B cell (primary cell): Measurements from ENCODE around the gene RIMBP3B. TPM values are rescaled to one million over a fixed set of nuclear protein-coding genes. Genes with fewer than 3 reads are reported as not detected.
"Not testable (repeated sequence)": the region's sequence is repeated elsewhere in the genome, so short reads cannot be mapped to it uniquely, and the experiment has no call there.

Source experiments
- ATAC-seq: fragments of 200-7000 bp; cut with Tn5 transposase; one replicate; pipeline ENCODE4 v1.10.0; 2021; ENCODE audit warnings: low read depth, mild to moderate bottlenecking, moderate number of reproducible peaks, moderate library complexity
- CTCF ChIA-PET: fragments of 350-600 bp; sonication (Branson Sonifier 250); formaldehyde crosslinking; loops from one replicate; lab custom pipeline; 2021; ENCODE audit warnings: antibody characterized with exemption, inconsistent platforms; lab: Charles Lee
- POLR2A ChIA-PET: fragments of 350-600 bp; sonication (Branson Sonifier 250); formaldehyde crosslinking; loops from one replicate; lab custom pipeline; 2021; ENCODE audit warnings: antibody characterized with exemption; lab: Charles Lee
- DNase-seq: peaks from one replicate; pipeline ENCODE4 v3.0.0; 2013
- H2AFZ ChIP-seq: 2 replicates; pipeline ENCODE4 v1.6.1; 2012; ENCODE audit warnings: mild to moderate bottlenecking, low read depth, low read length; ENCODE audit not compliant: insufficient read depth, poor library complexity, severe bottlenecking
- H3K27ac ChIP-seq, 2 donors: 1 replicate in 1 of 2; 2 replicates in 1 of 2; pipeline ENCODE4 v1.5.1; 2012 to 2013; ENCODE audit warnings: low read length in 2 of 2, mild to moderate bottlenecking in 2 of 2, moderate library complexity in 1 of 2
- H3K27me3 ChIP-seq, 4 experiments: fragments of 200-600 bp in 1 of 4; sonication (generic) in 1 of 4; replicated peaks in 1 of 4; 1 replicate in 2 of 4; 2 replicates in 2 of 4; pipeline versions ENCODE4 v1.6.1 to v1.7.0; 2013 to 2016; ENCODE audit warnings: low read length in 3 of 4, mild to moderate bottlenecking in 2 of 4, mixed read lengths in 1 of 4, moderate library complexity in 1 of 4; ENCODE audit not compliant: insufficient read depth in 4 of 4, control insufficient read depth in 3 of 4; ENCODE audit errors: control extremely low read depth in 1 of 4
- H3K36me3 ChIP-seq, 2 experiments: replicated peaks in 1 of 2; 1 replicate in 1 of 2; 2 replicates in 1 of 2; pipeline versions ENCODE4 v1.6.1 to v1.7.1; 2013; ENCODE audit warnings: low read length in 1 of 2; ENCODE audit not compliant: insufficient read depth in 2 of 2, control insufficient read depth in 1 of 2; ENCODE audit errors: control extremely low read depth in 1 of 2, extremely low read depth in 1 of 2
- H3K4me1 ChIP-seq, 2 donors: fragments of 200-600 bp in 1 of 2; sonication (generic) in 1 of 2; 1 replicate in 1 of 2; 2 replicates in 1 of 2; pipeline versions ENCODE4 v1.5.1 to v1.6.1; 2013 to 2017; ENCODE audit warnings: low read length in 2 of 2; ENCODE audit not compliant: control insufficient read depth in 2 of 2, insufficient read depth in 2 of 2
- H3K4me2 ChIP-seq: replicated peaks from 2 replicates; pipeline ENCODE3; 2012; ENCODE audit warnings: mild to moderate bottlenecking, low read depth, low read length; ENCODE audit not compliant: poor library complexity, severe bottlenecking
- H3K4me3 ChIP-seq, 5 experiments: fragments of 200-600 bp in 1 of 5; sonication (generic) in 1 of 5; 1 replicate in 3 of 5; 2 replicates in 2 of 5; pipeline versions ENCODE4 v1.5.1 to v1.7.0; 2011 to 2016; ENCODE audit warnings: low read length in 4 of 5, mild to moderate bottlenecking in 4 of 5, low read depth in 2 of 5, control low read depth in 1 of 5, moderate library complexity in 1 of 5; ENCODE audit not compliant: insufficient read depth in 1 of 5; ENCODE audit errors: control extremely low read depth in 1 of 5, extremely low read depth in 1 of 5
- H3K79me2 ChIP-seq: fragments of 200-600 bp; sonication (generic); one replicate; pipeline ENCODE4 v1.6.0; 2016; ENCODE audit warnings: low read length; ENCODE audit not compliant: control insufficient read depth, insufficient read depth
- H3K9ac ChIP-seq: fragments of 200-600 bp; sonication (generic); 2 replicates; pipeline ENCODE4 v1.6.1; 2017; ENCODE audit warnings: mild to moderate bottlenecking, low read length, moderate library complexity
- H3K9me3 ChIP-seq, 3 donors: one replicate each; pipeline versions ENCODE4 v1.6.1 to v1.7.1; 2013; ENCODE audit warnings: low read length in 2 of 3; ENCODE audit not compliant: control insufficient read depth in 2 of 3, insufficient read depth in 1 of 3; ENCODE audit errors: control extremely low read depth in 1 of 3
- H4K20me1 ChIP-seq: 2 replicates; pipeline ENCODE4 v1.6.0; 2012; ENCODE audit warnings: mild to moderate bottlenecking, low read length; ENCODE audit not compliant: insufficient read depth, control insufficient read depth, poor library complexity, severe bottlenecking
- H3K27ac Mint-ChIP-seq: one replicate; pipeline ENCODE4 v1.8.0; 2021; ENCODE audit warnings: mixed read lengths
- H3K27me3 Mint-ChIP-seq: one replicate; pipeline ENCODE4 v1.8.0; 2021; ENCODE audit warnings: mixed read lengths
- H3K4me1 Mint-ChIP-seq: one replicate; pipeline ENCODE4 v1.8.0; 2021; ENCODE audit warnings: mixed read lengths
- H3K4me3 Mint-ChIP-seq: one replicate; pipeline ENCODE4 v1.8.0; 2021; ENCODE audit warnings: mixed read lengths
- H3K9me3 Mint-ChIP-seq: one replicate; pipeline ENCODE4 v1.8.0; 2022; ENCODE audit warnings: mixed read lengths; ENCODE audit not compliant: insufficient read depth
- WGBS: methylation state at CpG from one replicate; pipeline ENCODE4 v1.1.5; 2013; ENCODE audit warnings: missing lambda C conversion rate; ENCODE audit not compliant: insufficient coverage; 5-methylcytosine and 5-hydroxymethylcytosine counted together
- intact Hi-C: fragments of 100-400 bp; cut with micrococcal nuclease; formaldehyde crosslinking; loops from one replicate; pipeline ENCODE4 v1.10.0; 2022
- polyA plus RNA-seq: library from polyadenylated mRNA; depleted of rRNA; stranded (reverse); fragments of >200 nt; gene quantifications from 2 replicates; pipeline ENCODE4 v1.2.3, GENCODE V29; 2012
- total RNA-seq, 2 donors: library from RNA; stranded (reverse); fragments of 120-200 nt in 1 of 2; gene quantifications; 1 replicate in 1 of 2; 2 replicates in 1 of 2; pipeline versions ENCODE4 v1.2.3 to v1.2.4, GENCODE V29; 2013 to 2022

The RIMBP3B gene
- total and polyA plus RNA-seq, 2 donors (not counting 1 experiment from before 2014, with no cell fraction given): 1.6 TPM; not detected in 1

DNA sequence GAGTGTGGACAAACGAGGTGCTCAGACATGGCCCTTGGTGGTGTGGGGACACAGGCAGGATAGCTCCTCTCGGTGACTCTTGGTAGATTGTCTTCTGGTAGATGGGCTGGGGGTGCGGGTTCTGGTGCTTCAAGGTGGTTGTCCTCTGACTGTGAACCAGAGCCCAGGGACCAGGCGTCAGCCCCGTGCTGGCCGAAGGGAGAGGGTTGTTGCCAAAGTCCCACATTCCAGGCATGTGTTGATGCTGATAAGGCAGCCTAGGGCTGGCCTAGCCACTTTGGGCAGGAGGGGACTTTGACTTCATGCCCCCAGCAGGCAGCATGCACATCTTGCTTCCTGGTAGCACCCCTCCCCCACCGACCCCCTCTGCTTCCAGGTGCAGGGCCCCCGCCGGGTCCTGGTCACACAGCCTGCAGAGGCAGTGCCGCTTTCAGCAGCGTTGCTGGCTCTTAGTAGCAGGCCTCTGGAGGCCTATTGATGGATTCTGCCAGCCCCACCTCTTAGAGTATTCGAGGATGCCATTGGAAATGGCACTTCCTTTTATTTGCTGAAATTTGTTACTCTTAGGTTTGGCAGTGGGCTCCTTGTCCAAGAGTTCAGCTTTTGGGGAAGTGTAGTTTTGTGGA, 40.6 kb downstream of the RIMBP3B start:
- H2AFZ ChIP-seq, ATAC-seq, H3K9me3 Mint-ChIP-seq, H3K79me2 ChIP-seq, DNase-seq, H3K27me3 ChIP-seq, H3K9ac ChIP-seq, H3K4me2 ChIP-seq, H3K4me1 ChIP-seq, H3K4me3 ChIP-seq, POLR2A ChIA-PET, intact Hi-C loops, H3K4me1 Mint-ChIP-seq, CTCF ChIA-PET, H3K27ac ChIP-seq, H3K27ac Mint-ChIP-seq, H4K20me1 ChIP-seq, H3K36me3 ChIP-seq, H3K27me3 Mint-ChIP-seq, H3K9me3 ChIP-seq, H3K4me3 Mint-ChIP-seq: not testable (repeated sequence)
- WGBS: no CpG with 5 or more reads among the region's 12 CpGs

GRCh38 chr22:21434378-21435233, 51.1 kb downstream of the RIMBP3B start:
- H3K27me3 Mint-ChIP-seq, H3K4me1 ChIP-seq, H3K4me3 ChIP-seq, H3K4me3 Mint-ChIP-seq, H3K4me1 Mint-ChIP-seq, intact Hi-C loops, H3K4me2 ChIP-seq, H2AFZ ChIP-seq, DNase-seq, POLR2A ChIA-PET, H3K9me3 Mint-ChIP-seq, H3K27ac Mint-ChIP-seq, H3K9ac ChIP-seq, H3K36me3 ChIP-seq, H3K9me3 ChIP-seq, H3K27me3 ChIP-seq, H4K20me1 ChIP-seq, CTCF ChIA-PET, H3K27ac ChIP-seq, ATAC-seq, H3K79me2 ChIP-seq: not testable (repeated sequence)
- no CpG with 5 or more reads among the region's 15 CpGs for WGBS

DNA sequence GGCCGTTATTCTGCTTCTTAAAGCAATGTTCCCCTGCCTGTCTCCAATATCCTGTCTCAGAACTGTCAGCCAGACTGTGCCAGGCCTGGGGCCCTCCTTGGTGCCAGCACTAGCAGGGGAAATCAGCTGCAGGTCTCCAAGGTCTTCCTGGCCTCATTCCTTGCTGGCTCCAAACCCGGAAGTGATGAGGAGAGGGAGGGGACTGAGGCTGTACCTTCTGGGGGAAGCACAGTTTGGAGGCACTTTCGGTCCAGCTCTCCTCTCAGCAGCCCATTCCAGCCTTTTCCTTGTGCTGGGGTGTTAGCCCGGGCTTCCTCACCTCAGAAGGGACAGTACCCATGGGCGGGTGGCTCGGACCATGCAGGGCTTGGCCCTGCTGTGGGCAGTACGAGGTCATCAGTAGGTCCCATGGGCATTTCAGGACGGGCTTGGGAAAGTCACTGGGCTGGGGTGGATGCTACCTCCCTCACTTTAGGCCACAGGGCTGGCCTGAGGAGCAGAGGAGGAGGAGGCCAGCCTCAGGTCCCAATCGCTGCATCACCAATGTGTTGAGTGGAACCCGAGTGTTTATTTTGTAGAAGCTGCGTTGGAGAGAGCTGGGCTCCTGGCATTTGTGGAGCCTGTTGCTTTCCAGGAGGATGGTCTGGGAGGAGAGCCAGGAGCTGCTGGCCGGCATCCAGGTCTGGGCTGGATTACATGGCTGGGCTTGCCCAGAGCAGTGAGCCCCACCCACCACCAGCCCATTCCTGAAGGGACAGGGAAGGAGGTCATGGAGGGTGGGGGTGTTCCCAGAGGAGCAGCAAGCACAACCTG, 52.7 kb downstream of the RIMBP3B start:
- H3K4me2 ChIP-seq, H3K9me3 Mint-ChIP-seq, H3K79me2 ChIP-seq, ATAC-seq, POLR2A ChIA-PET, H3K4me1 ChIP-seq, H3K27me3 Mint-ChIP-seq, H2AFZ ChIP-seq, H3K9ac ChIP-seq, H3K27ac ChIP-seq, intact Hi-C loops, DNase-seq, H3K36me3 ChIP-seq, H3K9me3 ChIP-seq, H3K4me1 Mint-ChIP-seq, H3K27me3 ChIP-seq, CTCF ChIA-PET, H3K4me3 Mint-ChIP-seq, H4K20me1 ChIP-seq, H3K27ac Mint-ChIP-seq, H3K4me3 ChIP-seq: not testable (repeated sequence)
- no CpG with 5 or more reads among the region's 12 CpGs for WGBS
